ENCODE results near the gene AGPAT2.

DNA sequence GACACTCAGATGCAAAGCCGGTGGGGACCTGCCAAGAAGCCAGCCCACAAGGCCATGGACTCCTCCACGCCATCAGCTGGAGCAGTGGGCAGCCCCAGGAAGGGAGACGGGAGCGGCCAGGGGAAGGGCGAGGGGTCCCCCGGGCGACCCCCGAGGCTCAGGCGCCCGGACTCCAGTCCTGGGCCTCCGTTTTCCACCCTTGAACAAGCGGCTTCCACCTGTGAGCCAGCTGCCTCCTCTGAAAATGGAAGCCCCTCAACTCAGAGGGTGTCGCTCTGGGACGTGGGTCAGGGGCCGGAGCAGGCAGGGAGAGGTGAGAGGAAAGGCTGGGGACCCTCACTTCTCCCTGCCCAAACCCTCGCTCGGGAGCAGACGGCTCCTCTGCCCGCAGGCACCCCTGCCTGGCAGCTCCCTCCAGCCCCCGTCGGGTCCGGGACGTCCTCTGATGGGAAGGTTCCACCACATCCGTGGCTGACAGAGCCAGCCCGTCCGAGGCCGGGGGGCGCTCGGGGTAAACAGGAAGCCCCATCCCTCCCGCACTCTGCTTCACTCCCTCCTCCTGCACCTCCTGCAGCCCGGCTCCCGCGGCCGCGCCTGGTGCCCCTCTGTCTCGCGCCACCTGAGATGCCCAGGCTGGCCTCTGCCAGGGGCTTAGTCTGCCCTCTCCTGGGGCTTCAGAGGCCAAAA lies 28.3 kb downstream of the AGPAT2 start:
- no peak for TF ChIP-seq POLR2AphosphoS5 (IDR thresholded peaks at IDR 0.05; ENCODE audit: low read depth)
- TF ChIP-seq, protein P1, sequence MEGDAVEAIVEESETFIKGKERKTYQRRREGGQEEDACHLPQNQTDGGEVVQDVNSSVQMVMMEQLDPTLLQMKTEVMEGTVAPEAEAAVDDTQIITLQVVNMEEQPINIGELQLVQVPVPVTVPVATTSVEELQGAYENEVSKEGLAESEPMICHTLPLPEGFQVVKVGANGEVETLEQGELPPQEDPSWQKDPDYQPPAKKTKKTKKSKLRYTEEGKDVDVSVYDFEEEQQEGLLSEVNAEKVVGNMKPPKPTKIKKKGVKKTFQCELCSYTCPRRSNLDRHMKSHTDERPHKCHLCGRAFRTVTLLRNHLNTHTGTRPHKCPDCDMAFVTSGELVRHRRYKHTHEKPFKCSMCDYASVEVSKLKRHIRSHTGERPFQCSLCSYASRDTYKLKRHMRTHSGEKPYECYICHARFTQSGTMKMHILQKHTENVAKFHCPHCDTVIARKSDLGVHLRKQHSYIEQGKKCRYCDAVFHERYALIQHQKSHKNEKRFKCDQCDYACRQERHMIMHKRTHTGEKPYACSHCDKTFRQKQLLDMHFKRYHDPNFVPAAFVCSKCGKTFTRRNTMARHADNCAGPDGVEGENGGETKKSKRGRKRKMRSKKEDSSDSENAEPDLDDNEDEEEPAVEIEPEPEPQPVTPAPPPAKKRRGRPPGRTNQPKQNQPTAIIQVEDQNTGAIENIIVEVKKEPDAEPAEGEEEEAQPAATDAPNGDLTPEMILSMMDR (conservative IDR thresholded peaks at IDR 0.05; ENCODE audit: low read depth in 2 of 2): no peak
- no peak for TF ChIP-seq CREB1 (CRISPR knock-in tag; IDR thresholded peaks at IDR 0.05; ENCODE audit: low read depth)
- TF ChIP-seq EZH2 (IDR thresholded peaks at IDR 0.05; ENCODE audit: low read depth, unreplicated experiment): no peak
- TF ChIP-seq EZH2phosphoT487 (IDR thresholded peaks at IDR 0.05; ENCODE audit: unreplicated experiment): no peak
- no peak for TF ChIP-seq REST (IDR thresholded peaks at IDR 0.05; ENCODE audit: unreplicated experiment)
- no peak for TF ChIP-seq ETS1 (IDR thresholded peaks at IDR 0.05)
- TF ChIP-seq ZNF114 (CRISPR knock-in tag; IDR thresholded peaks at IDR 0.05): no peak
- no peak for TF ChIP-seq JUNB (IDR thresholded peaks at IDR 0.05; ENCODE audit: unreplicated experiment)
- no peak for TF ChIP-seq STAT1 (IDR thresholded peaks at IDR 0.05; ENCODE audit: unreplicated experiment)
